Stomach (tissue), 4 donors: Measurements from ENCODE around the gene RHBDL1.

Experiments used
- EP300 ChIP-seq: sonication (generic); formaldehyde crosslinking; IDR thresholded peaks from one replicate; pipeline ENCODE4 v1.6.1; 2017; ENCODE audit warnings: antibody characterized with exemption
- POLR2A ChIP-seq, 4 donors: fragments of 450-650 bp; IDR thresholded peaks; one replicate each; pipeline ENCODE4 v1.6.1; 2016; ENCODE audit warnings: antibody characterized with exemption in 4 of 4, control low read depth in 2 of 4, mild to moderate bottlenecking in 1 of 4, moderate library complexity in 1 of 4
- POLR2AphosphoS5 ChIP-seq, 3 donors: sonication (generic); formaldehyde crosslinking; IDR thresholded peaks; one replicate each; pipeline ENCODE4 v1.6.1; 2016; ENCODE audit warnings: antibody characterized with exemption in 3 of 3
- TF ChIP-seq, protein P1 (sequence below), 7 experiments: fragments of 450-650 bp in 4 of 7; fragments of 200-600 bp in 3 of 7; sonication (generic) in 3 of 7; IDR thresholded peaks; one replicate each; pipeline ENCODE4 v1.5.1; 2016 to 2019; ENCODE audit warnings: antibody characterized with exemption in 7 of 7, control low read depth in 2 of 7, mild to moderate bottlenecking in 1 of 7

DNA sequence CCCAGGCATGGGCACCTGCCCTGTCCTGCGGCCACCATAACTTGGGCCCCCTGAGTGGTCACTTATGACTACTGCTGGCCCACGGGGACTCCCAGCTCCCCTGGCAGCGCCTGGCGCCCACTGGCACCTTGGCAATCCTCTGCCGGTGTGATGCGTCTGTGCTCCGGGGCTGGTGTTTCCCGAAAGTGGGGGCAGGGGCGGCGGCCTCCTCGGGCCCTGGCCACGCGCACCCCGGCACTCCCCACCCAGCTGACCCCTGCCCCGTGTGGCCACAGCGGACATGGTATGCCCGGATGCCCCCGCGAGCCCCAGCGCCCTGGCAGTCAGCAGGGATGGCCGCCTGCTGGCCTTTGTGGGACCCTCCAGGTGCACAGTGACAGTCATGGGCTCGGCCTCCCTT lies 18.0 kb upstream of the RHBDL1 start:
- TF ChIP-seq, protein P1, sequence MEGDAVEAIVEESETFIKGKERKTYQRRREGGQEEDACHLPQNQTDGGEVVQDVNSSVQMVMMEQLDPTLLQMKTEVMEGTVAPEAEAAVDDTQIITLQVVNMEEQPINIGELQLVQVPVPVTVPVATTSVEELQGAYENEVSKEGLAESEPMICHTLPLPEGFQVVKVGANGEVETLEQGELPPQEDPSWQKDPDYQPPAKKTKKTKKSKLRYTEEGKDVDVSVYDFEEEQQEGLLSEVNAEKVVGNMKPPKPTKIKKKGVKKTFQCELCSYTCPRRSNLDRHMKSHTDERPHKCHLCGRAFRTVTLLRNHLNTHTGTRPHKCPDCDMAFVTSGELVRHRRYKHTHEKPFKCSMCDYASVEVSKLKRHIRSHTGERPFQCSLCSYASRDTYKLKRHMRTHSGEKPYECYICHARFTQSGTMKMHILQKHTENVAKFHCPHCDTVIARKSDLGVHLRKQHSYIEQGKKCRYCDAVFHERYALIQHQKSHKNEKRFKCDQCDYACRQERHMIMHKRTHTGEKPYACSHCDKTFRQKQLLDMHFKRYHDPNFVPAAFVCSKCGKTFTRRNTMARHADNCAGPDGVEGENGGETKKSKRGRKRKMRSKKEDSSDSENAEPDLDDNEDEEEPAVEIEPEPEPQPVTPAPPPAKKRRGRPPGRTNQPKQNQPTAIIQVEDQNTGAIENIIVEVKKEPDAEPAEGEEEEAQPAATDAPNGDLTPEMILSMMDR (IDR thresholded peaks at IDR 0.05), result no peak
- TF ChIP-seq POLR2A (IDR thresholded peaks at IDR 0.05) (no peak), POLR2AphosphoS5 (IDR thresholded peaks at IDR 0.05) (no peak), EP300 (no peak)
